NCI-H2029 (cell line): ENCODE results near the gene TNFSF4.

ENCODE experiments used
- DNase-seq: peaks from one replicate; lab custom pipeline; 2025; lab: John Stamatoyannopoulos, UW

Gene TNFSF4

DNA sequence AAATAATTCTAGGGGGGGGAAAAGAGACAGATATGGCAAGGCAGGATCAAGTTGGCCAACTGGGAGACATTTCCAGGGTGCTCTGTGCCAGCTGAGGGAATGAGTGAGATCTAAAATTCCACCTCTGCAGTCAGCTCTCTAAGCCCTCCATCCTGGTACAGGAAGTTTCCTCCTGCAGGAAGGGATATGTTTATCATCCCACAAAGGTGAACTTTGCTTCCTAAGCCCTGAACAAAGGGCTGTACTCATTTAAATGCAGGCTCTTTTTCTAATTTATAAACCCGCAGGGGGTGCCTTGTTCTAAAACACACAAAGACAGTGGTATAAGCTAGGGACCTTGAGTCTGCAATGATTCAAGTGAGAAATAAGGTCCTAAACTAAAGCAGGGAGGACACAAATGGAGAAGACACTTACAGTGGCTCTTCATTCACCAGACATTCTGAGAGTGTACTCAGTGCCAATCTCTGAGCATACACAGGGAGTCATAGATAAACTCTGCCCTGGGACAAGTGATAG is 3.6 kb upstream of the TNFSF4 start:
- no peak for DNase-seq

DNA sequence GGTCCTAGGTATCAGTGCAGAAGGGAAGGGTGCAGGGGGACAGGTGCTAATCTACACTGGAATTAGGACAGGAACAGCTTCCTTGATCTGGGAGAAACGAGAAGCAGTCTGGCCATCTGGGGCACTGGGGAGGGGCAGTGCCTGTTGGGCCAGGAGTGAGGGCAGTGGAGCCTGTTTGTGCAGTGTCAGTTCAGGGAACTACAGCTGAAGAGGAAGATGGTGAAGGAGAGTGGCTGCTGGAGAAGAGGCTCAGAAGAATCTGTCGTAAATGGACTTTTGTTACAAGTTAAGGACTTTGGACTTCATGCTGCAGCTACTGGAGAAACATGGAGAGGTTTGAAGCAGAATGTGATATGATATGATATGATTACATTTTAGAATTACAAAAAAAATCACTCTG is 3.2 kb upstream of the TNFSF4 start:
- DNase-seq: no peak

DNA sequence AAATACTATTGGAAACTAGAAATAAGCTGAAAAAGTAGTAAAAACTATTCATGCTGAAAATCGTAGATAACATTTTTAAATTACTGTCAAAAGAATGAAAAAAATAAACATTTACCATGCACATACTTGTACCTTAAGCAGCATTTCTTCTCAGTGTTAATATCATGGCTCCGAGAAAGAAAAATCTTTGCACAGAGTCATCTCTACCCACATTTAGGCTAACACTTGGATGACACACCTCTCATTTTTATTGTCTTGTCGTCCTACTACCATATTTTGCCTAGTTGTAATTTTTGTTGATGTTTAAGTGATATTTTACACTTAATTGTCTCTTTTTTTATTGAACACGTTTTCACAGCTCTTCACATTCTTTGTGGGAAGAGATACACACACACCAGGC is 1.7 kb upstream of the TNFSF4 start:
- no peak for DNase-seq

DNA sequence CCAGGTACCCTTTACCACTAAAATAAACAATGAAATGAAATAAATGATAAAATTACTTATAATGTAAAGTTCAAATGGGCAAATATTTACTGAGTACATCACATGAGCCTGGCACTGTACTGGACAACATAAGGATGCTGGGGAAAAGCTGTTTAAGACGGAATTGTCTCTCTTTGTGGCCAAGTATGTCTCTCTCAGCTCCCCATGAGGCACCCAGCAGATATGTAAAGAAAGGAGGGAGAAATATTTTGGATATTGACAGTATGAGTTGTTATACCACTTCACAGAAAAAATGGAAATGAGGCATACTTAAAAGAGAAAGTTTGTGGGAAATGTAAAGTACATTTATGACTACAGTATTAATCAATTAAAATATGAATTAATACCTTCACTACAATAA is 1.0 kb upstream of the TNFSF4 start:
- DNase-seq: no peak

DNA sequence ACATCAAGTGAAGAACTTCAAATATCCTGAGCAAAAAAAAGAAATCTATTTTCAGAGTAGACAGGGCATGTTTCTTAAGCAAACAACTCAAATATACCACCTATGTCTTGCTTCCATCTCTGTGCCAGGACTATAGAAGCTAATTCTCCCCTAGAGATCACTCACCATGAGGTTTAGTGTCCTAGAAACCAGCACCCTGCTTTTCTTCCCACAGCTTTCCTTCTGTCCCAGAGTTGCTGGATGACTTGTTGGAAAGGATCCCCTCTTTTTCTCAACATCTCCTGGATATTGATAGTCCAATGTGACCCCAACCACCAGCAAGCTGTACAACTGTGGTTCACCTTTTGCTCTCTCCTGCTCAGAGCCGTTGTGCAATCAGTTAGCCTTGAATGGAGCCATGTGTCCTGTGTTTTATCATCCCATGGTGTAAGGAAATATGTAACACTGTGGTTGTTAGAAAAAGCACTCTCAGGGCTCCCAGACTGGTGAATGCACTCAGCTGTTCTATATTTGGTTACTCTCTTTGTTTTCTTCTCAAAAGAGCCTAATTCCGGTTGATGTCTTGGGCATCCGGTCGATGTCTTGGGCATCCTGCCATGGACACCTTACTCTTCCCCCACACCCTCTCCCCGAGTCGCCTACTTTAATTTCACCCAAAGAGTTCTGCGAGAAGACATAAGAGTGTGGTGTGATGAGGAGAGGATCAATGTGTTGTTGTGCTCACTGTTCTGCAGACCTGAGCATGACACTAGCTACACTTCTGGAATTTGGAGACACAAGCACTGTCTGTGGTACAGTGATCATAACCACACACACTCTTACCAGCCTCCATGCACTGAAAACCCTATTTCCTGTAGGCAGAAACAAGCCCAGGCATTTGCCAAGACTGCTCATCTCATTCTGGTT is 1.7 kb downstream of the TNFSF4 start:
- no peak for DNase-seq

DNA sequence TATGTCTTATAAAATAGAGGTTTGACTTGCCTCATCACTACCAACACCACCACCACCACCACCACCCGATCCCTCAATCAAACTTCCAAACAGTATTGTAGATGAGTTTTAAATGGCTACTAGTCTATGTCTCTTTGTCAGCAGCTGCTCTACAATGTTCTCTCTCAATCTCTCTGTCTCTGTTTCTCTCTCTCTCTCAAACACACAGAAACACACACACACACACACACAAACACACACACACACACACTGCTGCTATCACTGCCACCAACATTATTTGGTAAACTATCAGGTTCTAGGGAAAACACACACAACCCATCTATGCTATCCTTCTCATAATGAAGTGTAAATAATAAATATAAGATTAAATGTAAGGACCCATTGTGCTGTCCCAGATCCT is 2.4 kb downstream of the TNFSF4 start:
- no peak for DNase-seq

DNA sequence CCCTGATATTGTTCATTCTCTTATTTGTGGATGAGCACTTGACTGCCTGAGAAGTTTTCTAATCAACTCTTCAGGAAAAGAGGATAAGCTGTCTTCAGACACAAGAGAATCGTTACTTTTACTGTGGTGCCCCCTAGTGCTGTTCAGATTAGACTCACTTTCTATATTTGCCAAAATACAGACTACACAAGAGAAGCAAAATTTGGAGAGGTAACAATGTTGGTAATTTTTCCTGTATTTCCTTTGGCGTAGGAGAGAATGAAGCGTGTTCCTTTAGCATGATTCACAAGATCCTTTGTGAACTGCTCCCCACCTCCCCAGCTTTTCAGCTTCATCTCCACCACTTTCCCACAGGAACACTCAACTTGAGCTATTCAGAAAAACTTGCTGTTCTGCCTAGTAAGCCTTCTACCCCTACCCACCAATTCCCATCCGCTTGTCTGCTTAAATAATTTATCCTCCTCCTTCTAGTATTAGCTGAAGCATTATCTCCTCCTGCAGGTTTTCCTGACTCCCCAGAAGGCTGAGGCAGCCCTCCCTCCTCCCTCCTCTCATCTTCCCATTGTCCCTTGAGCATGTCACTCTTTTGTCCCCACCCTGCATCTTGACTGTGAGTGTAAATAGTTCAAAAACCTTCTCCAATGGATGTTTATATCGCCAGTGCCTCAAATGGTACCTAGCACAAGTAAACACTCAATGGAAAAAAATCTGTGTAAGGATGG is 4.5 kb downstream of the TNFSF4 start:
- DNase-seq: no peak

DNA sequence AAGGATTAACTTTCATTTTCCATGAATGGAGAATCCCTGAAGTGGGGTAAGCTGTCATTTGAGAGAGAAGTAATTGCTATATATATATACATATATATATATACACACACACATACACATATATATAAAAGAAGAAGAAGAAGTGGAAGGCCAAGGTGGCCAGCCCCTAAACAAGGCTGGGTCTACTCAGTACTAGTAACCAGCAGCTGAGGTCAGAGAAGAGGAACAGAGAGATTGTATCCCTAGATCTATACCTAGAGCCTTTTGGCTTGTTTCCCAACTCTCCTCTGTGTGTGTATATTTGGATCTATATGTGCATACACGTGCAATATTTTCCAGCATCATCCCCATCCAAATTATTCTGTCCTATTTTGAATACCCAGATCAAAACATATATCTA is 5.2 kb downstream of the TNFSF4 start:
- no peak for DNase-seq

DNA sequence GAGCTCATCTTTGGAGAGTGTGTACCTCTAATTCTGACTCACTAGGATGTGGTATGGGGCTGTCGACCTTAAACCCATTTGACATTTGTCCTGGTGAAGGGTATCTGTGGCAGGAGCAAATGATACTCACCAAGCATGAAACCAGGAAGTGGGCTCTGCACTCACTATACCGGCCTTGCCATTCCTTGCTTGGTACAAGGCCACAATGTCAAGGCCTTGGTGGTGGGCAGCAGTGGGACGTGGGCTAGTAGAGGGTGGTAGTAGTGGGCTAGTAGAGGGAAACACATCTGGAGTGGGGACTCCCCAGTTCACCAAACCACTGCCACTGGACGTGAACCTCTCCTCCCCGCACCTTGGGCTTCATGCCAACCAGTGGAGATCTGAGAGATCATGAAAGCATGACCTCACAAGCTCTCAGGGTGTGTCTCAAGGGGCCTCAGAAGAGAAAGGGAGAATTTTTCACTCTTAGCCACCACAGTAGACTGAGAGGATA is 11.5 kb downstream of the TNFSF4 start:
- no peak for DNase-seq

DNA sequence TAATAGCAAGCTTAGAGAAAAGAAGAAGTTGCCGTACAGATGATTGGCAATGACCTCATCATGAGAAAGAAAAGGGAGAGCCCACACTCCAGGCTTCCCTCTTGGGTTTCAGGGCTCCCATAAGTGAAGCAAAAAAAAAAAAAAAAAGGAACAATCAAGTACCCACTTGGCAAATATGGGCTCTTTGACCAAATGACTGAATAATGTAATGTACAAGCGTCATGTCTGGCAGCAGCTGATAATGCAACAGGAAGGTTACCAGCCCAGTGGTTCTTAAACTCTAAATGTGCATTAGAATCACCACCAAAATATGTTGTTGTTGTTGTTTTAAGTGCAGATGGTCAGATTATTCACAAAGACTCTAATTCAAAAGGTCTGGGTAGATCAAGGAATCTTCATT is 13.5 kb downstream of the TNFSF4 start:
- no peak for DNase-seq

DNA sequence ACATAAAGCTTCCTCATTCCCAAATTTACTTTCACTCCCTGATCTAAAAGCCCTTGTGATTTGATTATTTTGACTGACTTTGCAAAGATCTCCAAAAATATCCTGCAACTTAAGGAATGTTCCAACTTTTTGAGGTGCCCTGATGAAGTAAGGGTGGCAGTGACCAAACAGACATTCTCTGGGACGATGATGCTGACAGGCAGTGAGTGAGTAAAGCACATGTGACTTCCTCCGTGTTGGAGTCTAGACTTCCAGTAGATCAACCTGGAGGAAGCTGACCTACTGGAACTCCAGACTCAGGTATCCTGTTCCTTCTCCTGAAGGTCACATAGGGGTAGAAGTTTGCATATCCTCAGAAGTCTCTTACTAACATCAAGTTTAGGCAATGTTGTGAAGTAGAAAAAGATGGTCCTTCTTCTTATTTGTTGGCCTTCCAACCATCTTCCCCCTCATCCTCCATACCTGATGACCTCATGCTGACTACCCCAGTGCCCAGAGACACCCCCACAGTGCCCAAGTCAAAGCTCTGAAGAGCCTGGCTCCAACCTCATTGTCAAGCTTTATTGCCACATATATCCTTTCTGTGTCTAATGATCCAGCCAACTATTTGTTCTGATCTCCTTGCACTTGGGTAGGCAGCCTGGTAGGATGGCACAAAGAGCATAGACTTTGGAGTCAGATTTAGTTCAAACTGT is 16.0 kb downstream of the TNFSF4 start:
- no peak for DNase-seq

DNA sequence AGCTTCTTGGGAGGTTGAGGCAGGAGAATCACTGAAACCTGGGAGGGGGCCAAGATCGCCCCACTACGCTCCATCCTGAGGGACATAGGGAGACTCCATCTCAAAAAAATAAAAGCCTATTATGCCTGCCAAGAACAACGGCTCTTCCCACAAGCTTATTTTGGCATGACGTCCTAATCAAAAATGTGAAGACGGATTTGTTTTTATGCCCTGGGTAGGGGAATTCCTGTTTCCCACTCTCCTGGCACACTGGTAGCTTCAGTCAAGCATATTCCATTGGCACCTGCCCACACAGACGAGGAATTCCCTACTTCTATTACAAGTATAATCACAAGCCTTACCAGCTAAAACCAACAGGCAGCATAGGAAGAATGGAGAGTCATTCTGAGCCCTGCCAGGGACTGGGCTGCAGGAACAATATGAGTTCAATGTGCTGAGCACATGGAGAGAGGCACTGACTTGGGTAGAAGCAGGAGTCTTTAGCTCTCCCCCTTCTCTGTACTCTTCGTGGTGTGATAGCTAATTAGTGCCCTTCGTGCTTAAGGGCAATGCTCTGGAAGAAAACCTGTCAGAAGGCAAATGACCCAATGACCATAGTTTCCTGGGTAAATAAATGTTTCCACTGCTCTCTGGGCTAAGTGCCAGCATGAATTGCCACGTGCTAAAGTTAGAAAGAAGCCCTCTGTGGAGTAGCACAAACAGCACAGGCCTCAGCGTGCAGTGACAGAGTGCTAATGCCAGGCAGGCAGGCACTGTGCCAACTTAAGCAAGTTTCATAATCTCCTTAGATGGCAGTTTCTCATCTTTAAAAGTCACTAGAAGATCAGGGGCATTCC is 16.8 kb downstream of the TNFSF4 start:
- DNase-seq: no peak

DNA sequence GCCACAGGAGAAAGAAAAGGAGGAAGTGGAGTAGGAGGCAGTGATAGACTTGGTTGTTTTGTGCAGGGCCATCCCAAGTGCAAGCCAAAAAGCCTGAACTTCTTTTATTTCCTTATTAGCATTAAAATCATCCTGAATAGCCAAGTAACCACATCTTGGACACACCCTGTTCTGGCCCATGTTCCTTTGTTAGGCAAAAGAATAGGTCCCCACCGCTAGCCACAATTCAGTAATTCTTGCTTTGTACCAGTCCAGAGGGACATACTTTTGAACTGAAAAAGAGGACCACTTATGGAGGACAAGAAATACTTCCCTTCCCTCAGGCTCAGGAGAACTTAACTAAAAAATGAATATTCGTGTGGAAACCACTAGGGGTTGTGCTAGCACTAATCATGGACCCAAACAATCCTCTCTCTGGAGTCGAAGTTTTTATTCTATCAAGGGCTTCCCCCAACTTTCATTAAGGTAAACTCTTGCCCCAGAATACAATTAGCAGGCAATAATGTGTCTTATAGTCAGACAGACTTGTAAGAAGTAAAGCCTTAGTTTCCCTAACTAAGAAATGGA is 19.4 kb downstream of the TNFSF4 start:
- no peak for DNase-seq

DNA sequence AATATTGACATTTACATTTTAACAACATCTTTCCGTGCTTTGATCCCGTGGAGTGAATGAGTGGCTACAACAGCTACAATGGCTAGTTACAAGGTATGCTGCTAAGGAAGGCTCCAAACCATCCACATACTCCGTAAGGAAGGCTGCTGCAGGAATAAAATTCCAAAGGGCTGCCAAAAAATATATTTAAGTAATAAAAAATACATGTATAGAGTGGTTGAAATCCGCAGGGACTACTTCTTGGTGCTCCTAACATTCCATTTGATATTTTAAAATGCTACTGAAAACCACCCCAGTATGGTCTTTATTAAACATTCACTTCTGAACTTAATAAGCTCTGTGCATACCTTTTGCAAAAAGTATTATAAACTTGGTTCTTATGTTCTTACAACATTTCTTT is 25.3 kb downstream of the TNFSF4 start:
- no peak for DNase-seq

DNA sequence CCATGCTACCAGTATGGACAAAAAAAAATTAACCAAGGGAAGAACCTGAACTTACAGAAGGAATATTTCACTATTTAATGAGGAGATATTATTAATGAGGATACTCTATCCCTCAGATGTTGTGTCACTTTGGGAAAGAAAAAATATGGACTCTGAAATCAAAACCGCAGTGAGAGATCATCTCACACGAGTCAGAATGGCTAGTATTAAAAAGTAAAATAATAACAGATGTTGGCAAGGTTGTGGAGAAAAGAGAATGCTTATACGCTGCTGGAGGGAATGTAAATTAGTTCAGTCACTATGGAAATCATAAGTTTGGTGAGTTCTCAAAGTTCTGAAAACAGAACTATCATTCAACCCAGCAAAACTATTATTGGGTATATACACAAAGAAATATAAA is 30.9 kb downstream of the TNFSF4 start:
- no peak for DNase-seq

DNA sequence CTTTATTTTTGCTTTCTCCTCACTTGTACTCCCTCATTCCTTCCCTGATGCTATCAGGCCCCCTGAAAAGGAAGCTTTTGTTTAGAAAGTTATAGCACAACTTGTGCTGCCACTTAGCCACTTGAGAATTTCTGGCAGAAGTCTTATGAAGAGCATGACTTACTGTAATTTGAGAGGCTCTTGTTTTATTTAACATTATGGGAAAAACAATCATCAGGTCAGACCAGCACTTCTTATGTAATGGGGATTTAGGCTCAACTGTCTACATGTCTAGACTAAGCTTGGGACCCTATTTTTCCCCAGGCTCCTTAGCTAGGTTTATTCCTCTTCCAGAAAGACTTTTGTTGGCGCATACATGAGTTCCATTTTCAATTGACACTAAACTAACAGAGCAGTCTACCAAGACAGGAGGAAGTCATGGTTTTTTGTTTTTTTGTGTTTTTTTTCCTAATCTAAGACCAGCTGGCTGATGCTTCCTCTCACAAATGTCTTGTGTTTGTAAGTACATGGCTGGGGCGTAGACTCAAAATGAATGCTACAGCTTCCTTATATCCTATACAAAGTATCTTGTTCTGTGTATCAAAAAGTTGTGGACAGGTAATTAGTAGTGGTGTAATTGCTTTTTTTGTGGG is 31.5 kb downstream of the TNFSF4 start:
- no peak for DNase-seq

DNA sequence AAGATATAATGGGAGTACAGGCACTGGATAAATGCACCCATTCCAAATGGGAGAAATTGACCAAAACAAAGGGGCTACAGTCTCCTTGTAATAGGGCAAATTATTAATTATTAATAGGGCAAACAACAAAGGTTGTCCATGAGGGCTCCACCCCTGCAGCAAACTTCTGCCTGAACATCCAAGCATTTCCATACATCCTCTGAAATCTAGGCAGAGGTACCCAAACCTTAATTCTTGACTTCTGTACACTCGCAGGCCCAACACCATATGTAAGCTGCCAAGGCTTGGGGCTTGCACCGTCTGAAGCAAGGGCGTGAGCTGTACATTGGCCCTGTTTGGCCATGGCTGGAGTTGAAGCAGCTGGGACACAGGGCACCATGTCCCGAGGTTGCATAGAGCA is 33.7 kb downstream of the TNFSF4 start:
- DNase-seq: no peak

DNA sequence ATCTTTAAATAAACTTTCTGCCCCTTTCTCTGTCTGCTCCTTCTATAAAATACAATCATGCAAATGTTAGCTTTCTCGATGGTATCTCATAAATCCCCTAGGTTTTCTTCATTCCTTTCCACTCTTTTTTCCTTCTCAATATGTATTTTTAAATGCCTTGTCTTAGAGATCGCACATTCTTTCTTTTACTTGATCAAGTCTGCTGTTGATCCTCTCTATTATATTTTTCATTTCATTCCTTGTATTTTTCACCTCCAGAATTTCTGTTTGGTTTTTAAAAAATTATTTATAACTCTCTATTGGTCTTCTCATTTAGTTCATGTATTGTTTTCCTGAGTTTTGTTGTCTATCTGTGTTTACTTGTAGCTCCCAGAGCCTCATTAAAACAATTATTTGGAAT is 36.0 kb downstream of the TNFSF4 start:
- no peak for DNase-seq

DNA sequence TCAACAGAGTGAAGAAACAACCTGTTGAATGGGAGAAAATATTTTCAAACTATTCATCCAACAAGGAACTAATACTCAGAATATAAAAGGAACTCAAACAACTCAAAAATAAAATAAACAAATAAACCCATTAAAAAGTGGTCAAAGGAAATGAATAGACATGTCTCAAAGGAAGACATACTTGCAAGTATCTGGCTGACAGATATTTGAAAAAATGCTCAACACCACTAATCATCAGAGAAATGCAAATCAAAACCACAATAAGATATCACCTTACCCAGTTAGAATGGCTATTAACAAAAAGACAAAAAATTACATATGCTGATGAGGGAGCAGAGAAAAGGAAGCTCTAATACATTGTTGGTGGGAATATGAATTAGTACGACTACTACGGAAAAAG is 38.2 kb downstream of the TNFSF4 start:
- no peak for DNase-seq

DNA sequence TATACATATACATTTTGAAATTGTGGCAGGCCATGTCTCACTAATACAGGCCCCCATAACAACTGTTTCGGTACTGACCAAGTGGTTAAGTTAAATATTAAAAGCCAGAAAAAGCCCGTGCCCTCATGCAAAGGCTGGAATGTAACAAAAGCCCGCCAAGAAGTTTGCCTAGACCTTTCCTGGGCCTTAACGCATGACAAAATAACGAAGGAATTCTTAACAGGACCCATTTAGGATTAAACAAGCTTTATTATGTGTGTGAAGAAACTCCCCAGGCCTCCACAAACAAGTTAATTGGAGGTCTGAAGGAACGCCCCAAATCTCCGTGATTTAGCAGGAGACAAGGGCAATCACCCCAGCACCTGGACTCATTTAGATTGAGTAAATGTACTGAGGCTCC is 42.4 kb downstream of the TNFSF4 start:
- no peak for DNase-seq

DNA sequence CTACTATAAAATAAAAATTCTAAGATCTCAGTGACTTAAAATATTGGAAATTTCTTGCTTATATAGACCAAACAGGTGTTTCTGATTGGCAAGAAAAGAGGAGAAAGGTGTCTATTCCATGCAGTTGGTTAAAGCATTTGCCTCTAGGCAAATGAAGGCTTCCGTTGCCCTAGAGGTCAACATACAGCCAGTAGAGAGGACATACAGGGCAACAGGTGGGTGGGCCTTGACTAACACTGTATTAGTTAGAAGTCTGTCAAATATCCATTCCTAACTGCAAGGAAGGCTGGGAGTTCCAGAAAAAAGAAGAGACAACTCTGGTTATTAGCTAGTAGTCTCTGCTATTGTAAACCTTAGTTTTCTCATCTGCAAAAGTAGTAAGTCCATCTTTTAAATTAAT is 43.0 kb downstream of the TNFSF4 start:
- no peak for DNase-seq
